Skeletal muscle tissue (tissue), 4 donors: ENCODE measurements around the gene ZFAND3. TPM values are rescaled to one million over a fixed set of nuclear protein-coding genes. Genes with fewer than 3 reads are reported as not detected.

Experiments
- H3K27ac ChIP-seq: one replicate; pipeline ENCODE4 v1.7.0; 2013; ENCODE audit warnings: mild to moderate bottlenecking, low read depth, low read length, inconsistent platforms
- H3K27me3 ChIP-seq, 3 donors: one replicate each; pipeline ENCODE4 v1.7.0; 2013; ENCODE audit warnings: low read length in 3 of 3; ENCODE audit not compliant: control insufficient read depth in 3 of 3, insufficient read depth in 3 of 3
- H3K36me3 ChIP-seq, 3 donors: one replicate each; pipeline ENCODE4 v1.7.0; 2013; ENCODE audit warnings: low read length in 3 of 3; ENCODE audit not compliant: control insufficient read depth in 3 of 3, insufficient read depth in 3 of 3
- H3K4me1 ChIP-seq, 3 donors: one replicate each; pipeline ENCODE4 v1.7.0; 2013; ENCODE audit warnings: low read length in 3 of 3, mild to moderate bottlenecking in 3 of 3; ENCODE audit not compliant: control insufficient read depth in 3 of 3, insufficient read depth in 3 of 3
- H3K4me3 ChIP-seq, 3 donors: one replicate each; pipeline ENCODE4 v1.7.0; 2013; ENCODE audit warnings: low read length in 3 of 3
- H3K9ac ChIP-seq, 3 donors: one replicate each; pipeline ENCODE4 v1.7.0; 2013; ENCODE audit warnings: low read length in 3 of 3, mild to moderate bottlenecking in 3 of 3, moderate library complexity in 2 of 3, low read depth in 1 of 3
- H3K9me3 ChIP-seq, 3 donors: one replicate each; pipeline ENCODE4 v1.7.0; 2013; ENCODE audit warnings: low read length in 3 of 3; ENCODE audit not compliant: control insufficient read depth in 3 of 3
- total RNA-seq: library from RNA; depleted of rRNA; stranded (reverse); fragments of >200 nt; gene quantifications from one replicate; pipeline ENCODE4 v1.2.3, GENCODE V29; 2014
- donor health status: Osteomylitis.

Gene ZFAND3
- total RNA-seq, 1 donor from 2014 or later, result 23.0 TPM

- Histone ChIP-seq H3K36me3 (no peaks in the 10 kb centered on the region), H3K9me3 (no peaks in the 10 kb centered on the region), H3K9ac (no peak overlapping the region), H3K4me3 (no peak overlapping the region), H3K27me3 (no peaks in the 10 kb centered on the region), H3K27ac (no peak overlapping the region), H3K4me1 (peaks cover 24 to 26% (median 26%) of the 10 kb centered on the region in 3 donors)
These were observed 174.1 kb downstream of the ZFAND3 start for GRCh38 chr6:37993596-37993995.

- no peak overlapping the region for H3K4me3 ChIP-seq
- H3K27me3 ChIP-seq, result no peaks in the 10 kb centered on the region
- peak overlapping the region in 1 of 3 donors; percentile 38 for H3K9ac ChIP-seq
- H3K9me3 ChIP-seq, result no peaks in the 10 kb centered on the region
- no peak overlapping the region for H3K27ac ChIP-seq
- no peaks in the 10 kb centered on the region for H3K36me3 ChIP-seq
- H3K4me1 ChIP-seq, result peaks cover 21 to 22% (median 22%) of the 10 kb centered on the region in 3 donors
These were observed 174.7 kb downstream of the ZFAND3 start for GRCh38 chr6:37994223-37994622.

- H3K9me3 ChIP-seq, result no peaks in the 10 kb centered on the region
- no peak overlapping the region for H3K4me3 ChIP-seq
- no peak overlapping the region for H3K9ac ChIP-seq
- no peaks in the 10 kb centered on the region for H3K36me3 ChIP-seq
- H3K4me1 ChIP-seq, result peaks cover 4 to 12% (median 6%) of the 10 kb centered on the region in 3 donors
- no peaks in the 10 kb centered on the region for H3K27me3 ChIP-seq
- H3K27ac ChIP-seq, result no peak overlapping the region
These were observed 178.8 kb downstream of the ZFAND3 start for GRCh38 chr6:37998366-37998765.

- no peak overlapping the region for H3K4me3 ChIP-seq
- H3K36me3 ChIP-seq, result no peaks in the 10 kb centered on the region
- no peaks in the 10 kb centered on the region for H3K4me1 ChIP-seq
- H3K27me3 ChIP-seq, result no peaks in the 10 kb centered on the region
- no peaks in the 10 kb centered on the region for H3K9me3 ChIP-seq
- H3K9ac ChIP-seq, result no peak overlapping the region
- no peak overlapping the region for H3K27ac ChIP-seq
These were observed 181.9 kb downstream of the ZFAND3 start for GRCh38 chr6:38001386-38001785.

GRCh38 chr6:38004908-38005307 is 185.4 kb downstream of the ZFAND3 start:
- H3K9me3 ChIP-seq, result no peaks in the 10 kb centered on the region
- no peak overlapping the region for H3K27ac ChIP-seq
- H3K4me3 ChIP-seq, result no peak overlapping the region
- H3K4me1 ChIP-seq, result peaks cover 0 to 4% (median 2%) of the 10 kb centered on the region in 3 donors
- no peaks in the 10 kb centered on the region for H3K27me3 ChIP-seq
- no peak overlapping the region for H3K9ac ChIP-seq
- no peaks in the 10 kb centered on the region for H3K36me3 ChIP-seq

- no peaks in the 10 kb centered on the region for H3K9me3 ChIP-seq
- H3K36me3 ChIP-seq, result no peaks in the 10 kb centered on the region
- H3K27me3 ChIP-seq, result no peaks in the 10 kb centered on the region
- H3K27ac ChIP-seq, result no peak overlapping the region
- no peak overlapping the region for H3K9ac ChIP-seq
- no peak overlapping the region for H3K4me3 ChIP-seq
- H3K4me1 ChIP-seq, result peaks cover 0 to 6% (median 2%) of the 10 kb centered on the region in 3 donors
These were observed 192.4 kb downstream of the ZFAND3 start for GRCh38 chr6:38011937-38012336.

- H3K27me3 ChIP-seq, result no peaks in the 10 kb centered on the region
- no peak overlapping the region for H3K9ac ChIP-seq
- H3K27ac ChIP-seq, result no peak overlapping the region
- H3K36me3 ChIP-seq, result no peaks in the 10 kb centered on the region
- H3K4me1 ChIP-seq, result peaks cover 2 to 6% (median 3%) of the 10 kb centered on the region in 3 donors
- no peak overlapping the region for H3K4me3 ChIP-seq
- H3K9me3 ChIP-seq, result no peaks in the 10 kb centered on the region
These were observed 193.0 kb downstream of the ZFAND3 start for GRCh38 chr6:38012573-38012972.

GRCh38 chr6:38015341-38015740 is 195.8 kb downstream of the ZFAND3 start:
- Histone ChIP-seq H3K36me3 (no peaks in the 10 kb centered on the region), H3K9ac (no peak overlapping the region), H3K9me3 (no peaks in the 10 kb centered on the region), H3K27ac (no peak overlapping the region), H3K4me3 (no peak overlapping the region), H3K27me3 (no peaks in the 10 kb centered on the region), H3K4me1 (peaks cover 0 to 3% (median 2%) of the 10 kb centered on the region in 3 donors)

- Histone ChIP-seq H3K36me3 (no peaks in the 10 kb centered on the region), H3K4me3 (no peak overlapping the region), H3K9me3 (no peaks in the 10 kb centered on the region), H3K4me1 (peaks cover 0 to 6% (median 3%) of the 10 kb centered on the region in 3 donors), H3K27me3 (no peaks in the 10 kb centered on the region), H3K9ac (no peak overlapping the region), H3K27ac (no peak overlapping the region)
These were observed 197.3 kb downstream of the ZFAND3 start for GRCh38 chr6:38016824-38017223.

- no peaks in the 10 kb centered on the region for H3K27me3 ChIP-seq
- H3K9ac ChIP-seq, result no peak overlapping the region
- peaks cover 0 to 6% (median 3%) of the 10 kb centered on the region in 3 donors for H3K4me1 ChIP-seq
- no peak overlapping the region for H3K4me3 ChIP-seq
- no peaks in the 10 kb centered on the region for H3K9me3 ChIP-seq
- H3K36me3 ChIP-seq, result no peaks in the 10 kb centered on the region
- no peak overlapping the region for H3K27ac ChIP-seq
These were observed 199.2 kb downstream of the ZFAND3 start for GRCh38 chr6:38018755-38019165.
